Nucleus accumbens (tissue), 56 donors: ENCODE measurements around the gene LY9.
A peak's percentile ranks its signal among the peaks of the same experiment; 100 is the strongest.
"Not testable (repeated sequence)": the region's sequence is repeated elsewhere in the genome, so short reads cannot be mapped to it uniquely, and the experiment has no call there.

Experiments
- DNase-seq, 56 donors: peaks; one replicate each; lab custom pipeline; 2025; lab: John Stamatoyannopoulos, UW

The LY9 gene

DNA sequence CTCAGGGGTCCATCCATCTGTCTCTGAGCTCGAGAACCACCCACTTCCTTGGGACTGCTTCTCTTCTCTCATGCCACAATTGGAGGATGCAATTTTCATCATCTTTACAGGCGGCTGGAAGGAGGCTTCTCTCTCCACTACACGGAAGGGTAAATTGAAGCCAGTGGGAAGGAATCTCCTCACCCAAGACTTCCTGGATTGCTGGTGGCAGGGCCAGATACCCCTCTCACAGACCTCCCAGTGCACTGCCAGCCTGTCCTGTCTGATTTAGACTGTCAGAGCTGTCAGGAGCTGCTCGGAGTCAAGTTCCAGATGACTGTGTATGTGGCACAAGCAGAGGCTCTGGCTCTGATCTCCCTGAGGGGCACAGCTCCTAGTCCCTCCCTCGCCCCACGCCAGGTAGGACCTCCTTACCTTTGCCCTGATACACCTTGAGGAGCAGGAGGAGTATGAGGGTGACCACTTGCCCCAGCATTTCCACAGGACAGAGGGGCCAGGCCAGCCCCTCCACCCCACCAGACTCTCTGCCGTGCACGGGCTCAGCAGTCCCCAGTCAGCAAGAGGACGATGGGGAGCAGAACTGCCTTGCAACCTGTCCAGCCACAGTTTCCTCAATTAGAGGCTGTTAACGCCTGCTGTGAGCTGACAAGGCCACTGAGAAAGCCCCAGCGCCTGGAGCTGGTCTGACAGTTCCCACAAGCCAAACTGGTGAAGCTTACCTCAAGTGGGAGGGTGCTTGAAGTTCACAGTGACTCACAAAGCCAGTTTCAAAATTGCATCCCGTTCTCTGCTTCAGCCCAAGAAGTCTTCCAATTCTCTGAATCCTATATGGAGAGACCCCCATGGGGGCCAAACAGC is 66.5 kb downstream of the LY9 start, which contains the start of gene CD244:
Gene CD244 (minus strand): TSS at position 685 of the 858 bp plus-strand sequence. CDS start 210 bp downstream, at position 475.
- peak in 5 of 56 donors; percentile 4 to 8 (median 7) for DNase-seq

DNA sequence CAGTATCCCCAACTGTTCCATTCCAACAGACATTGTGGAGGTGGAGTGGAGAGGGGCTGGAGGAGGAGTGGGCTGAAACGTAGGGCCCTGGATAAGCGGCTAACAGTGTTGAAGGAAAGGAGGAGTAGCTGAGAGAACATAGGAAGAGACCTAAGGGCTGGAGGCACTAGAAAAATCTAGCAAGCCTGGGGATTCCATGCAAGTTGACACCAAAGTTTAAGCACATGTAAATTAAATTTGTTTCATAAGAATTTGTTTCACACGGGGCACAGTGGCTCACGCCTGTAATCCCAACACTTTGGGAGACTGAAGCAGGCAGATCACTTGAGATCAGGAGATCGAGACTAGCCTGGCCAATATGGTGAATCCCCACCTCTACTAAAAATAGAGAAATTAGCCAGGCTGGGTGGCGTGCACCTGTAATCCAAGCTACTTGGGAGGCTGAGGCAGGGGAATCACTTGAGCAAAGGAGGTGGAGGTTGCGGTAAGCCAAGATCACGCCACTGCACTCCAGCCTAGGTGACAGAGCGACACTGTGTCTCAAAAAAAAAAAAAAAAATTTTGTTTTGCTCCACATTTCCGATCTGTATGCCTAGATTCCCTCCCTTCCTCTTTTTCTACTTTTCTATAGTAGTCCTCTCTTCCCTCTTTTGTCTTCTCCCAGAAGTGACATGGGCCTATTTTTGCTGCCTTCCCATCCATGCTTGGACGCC is 67.2 kb downstream of the LY9 start:
- no peak for DNase-seq

DNA sequence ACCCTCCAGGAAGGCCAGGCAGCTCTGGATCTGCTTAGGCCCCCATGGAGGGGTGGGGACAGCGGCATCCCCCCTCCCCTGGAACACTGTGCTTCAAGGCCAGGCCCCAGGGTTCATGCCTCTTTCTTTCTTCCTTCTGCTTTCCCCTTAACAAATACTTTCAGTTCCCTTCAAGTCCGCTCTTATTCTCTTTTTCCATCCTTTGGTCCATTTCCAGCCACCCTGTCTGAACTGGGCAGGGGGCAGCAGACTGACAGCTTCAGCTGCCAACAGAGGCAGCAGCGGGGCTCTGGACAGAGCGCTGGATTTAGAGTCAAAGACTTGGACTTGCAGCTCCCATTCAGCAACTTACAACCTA is 67.8 kb downstream of the LY9 start:
- peak in 3 of 56 donors; percentile 5 to 16 (median 9) for DNase-seq

DNA sequence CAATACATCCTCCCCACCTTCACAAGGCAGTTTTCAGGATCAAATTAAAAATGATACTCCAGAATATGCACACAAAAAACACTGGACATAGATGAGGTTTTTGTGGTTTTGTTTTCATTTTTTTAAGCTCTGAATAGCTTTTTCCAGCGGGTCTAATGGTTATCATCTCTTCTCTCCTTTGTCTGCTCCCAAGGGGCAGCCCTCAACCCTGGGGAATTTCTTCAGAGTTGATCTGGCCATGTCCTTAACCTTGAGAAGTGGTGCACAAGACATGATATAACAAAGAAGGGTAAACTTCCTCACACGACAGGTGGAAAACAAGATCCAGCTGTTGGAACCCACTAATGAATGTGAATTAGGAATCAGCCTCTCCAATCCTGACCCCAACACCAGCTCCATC is 68.2 kb downstream of the LY9 start:
- DNase-seq, result no peak

DNA sequence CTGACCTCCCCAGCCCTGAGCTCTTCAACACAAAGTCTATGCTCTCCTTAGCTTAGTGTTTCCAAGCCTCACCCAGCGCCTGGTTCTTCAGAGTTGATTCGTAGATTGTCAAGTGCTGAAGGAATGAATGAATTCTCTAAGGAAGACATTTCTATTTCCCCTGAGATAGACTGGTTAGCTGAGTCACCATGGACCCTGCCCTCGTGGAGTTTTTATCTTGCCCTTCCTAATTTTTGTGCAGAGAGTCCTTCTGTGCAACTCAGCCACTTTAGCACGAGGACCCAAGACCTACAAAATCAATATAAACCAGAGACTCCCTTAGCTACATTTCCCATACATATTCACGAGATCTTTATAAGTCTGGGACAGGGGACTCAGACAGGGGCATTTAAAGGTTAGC is 69.4 kb downstream of the LY9 start:
- no peak for DNase-seq

DNA sequence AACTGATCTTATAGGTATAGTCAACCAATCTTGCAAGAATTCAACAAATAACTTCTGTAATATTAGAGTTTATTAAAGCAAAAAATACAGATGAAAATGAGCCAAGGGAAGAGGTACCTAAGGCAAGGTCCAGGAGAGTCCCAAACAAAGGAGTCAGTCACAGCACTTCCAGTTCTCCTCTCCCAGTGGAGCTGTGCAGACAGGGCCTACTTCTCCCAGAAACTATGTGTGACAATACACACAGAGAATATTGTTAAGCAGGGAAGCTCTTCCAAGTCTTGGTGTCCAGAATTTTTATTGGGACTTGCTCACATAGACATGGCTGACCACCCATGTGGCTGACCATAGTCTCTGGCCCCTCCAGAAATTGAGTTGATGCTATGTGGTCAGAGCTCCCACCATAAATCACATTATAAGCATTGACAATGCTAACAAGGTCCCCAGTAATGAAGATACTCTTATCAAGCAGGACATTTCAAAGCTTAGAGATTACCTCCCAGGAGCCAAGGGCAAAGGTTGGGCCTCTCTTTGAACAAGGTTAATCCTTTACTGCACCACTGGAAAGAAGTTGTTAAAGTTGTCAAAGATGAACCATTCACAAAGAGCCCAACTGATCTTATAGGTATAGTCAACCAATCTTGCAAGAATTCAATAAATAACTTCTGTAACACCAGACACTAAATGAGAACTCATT is 70.2 kb downstream of the LY9 start:
- no peak for DNase-seq

DNA sequence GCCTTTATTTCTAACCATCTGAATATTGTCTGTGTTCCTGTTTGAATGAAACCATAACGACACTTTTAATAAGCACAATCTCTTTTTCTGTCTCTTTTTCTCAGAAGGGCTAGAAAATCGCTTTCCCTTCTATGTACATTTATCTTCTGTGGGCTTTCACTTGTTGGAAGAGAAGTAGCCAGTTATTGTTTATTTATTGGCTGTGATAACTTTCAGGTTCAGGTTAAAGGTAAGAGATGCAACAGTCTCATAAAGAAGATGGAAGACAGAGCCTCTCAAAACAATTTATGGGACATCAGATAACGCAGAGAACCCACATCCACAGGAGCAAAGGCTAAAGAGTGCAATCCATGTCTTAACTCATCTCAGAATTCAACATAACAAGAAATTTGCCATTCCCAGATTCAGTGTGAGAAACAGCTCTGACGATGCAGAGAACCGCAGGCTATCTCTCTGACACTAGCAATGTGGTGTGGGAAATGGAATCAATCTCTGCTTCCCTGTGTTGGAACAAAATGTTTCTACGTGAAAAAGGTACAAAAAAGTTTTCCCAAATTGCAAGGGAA is 70.8 kb downstream of the LY9 start:
- DNase-seq, result no peak

DNA sequence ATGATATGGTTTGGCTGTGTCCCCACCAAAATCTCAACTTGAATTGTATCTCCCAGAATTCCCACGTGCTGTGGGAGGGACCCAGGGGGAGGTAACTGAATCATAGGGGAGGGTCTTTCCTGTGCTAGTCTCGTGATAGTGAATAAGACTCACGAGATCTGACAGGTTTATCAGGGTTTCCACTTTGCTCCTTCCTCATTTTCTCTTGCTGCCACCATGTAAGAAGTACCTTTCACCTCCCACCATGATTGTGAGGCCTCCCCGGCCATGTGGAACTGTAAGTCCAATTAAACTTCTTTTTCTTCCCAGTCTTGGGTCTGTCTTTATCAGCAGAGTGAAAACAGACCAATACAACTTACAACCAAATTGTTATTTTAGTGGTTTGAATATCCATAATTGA is 71.7 kb downstream of the LY9 start:
- DNase-seq, result not testable (repeated sequence)

DNA sequence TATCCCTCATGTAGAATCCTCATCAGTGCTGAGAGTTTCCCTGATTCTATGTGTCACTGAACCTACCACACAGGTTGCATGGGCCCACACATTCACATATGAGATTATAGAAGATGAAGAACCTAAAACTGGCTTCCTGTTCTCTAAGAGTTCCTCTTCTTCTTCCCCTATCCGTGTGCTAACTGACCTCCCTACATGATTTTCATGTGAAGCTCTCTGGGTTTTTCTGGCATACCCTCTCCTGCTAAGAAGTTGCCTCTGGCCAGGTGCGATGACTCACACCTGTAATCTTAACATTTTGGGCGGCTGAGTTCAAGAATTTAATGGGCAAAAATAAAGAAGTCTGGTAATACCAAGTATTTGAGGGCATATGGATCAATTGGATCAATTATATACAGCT is 72.2 kb downstream of the LY9 start:
- no peak for DNase-seq

DNA sequence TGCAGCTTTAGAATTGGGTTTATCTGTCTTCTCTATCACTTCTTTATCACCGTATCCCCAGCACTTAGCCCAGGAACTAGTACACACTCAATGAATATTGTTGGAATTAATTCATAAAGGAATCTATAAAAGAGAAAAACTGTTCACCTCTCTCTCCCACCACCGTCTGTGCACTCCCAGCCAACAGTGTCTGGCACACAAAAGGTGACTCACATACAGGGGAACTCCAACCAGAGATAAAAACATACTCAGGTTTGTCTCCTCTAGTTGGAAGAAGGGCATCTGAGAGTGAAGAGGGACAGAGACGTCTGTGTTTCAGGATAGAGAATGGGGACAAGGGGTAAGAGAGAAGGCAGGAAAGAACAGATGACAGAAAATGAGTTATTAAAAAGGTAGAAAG is 79.0 kb downstream of the LY9 start:
- DNase-seq, result no peak

DNA sequence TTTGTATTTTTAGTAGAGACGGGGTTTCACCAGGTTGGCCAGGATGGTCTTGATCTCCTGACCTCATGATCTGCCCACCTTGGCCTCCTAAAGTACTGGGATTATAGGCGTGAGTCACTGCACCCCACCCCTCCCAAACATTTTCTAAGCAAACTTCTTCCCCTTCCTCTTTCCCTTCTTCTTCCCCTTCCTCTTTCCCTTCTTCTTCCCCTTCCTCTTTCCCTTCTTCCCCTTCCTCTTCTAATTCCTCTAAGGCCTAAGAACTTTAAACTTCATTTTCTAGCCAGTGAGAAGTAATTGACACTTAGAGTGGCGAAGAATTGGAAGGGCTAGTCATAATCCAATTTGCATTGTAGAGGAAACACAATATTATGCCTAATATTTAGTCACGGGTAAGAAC is 79.6 kb downstream of the LY9 start:
- not testable (repeated sequence) for DNase-seq

DNA sequence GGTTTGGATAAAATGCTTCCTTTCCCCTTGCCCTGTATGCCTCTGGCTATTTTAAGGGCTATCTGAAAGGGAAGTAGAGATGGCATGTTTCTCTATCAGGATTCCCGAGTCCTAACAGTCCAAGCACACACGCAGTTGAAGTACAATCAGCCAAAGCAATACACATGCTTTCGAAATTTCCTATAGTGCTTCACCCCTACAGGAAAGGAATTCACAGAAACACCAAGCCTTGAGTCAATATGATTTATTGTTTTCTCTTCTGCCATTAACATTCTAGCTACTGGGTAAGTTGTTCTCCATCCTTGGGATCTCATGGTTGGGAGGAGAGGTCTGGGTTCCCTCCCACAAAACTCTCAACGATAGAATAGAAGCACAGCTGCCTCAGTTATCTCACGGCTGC is 80.3 kb downstream of the LY9 start:
- no peak for DNase-seq

DNA sequence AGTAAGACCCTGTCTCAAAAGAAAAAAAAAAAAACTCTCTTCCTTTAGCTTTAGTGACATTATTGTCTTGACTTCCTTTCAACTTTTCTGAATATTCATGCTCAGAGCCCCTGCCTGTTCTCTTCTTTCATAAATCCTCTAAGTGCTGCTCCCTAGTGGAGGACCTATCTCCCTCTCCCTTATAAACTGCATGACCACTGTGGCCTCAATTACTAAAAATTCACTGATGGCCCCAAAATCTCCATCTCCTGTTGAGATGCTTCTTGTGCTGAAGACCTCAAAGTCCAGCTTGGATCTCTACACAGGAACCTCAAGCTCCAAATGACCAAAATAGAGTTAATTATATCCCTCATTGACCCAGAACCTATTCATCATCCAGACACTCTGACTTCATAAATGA is 81.2 kb downstream of the LY9 start:
- DNase-seq, result no peak
